Measurements from ENCODE around the gene STPG1. TPM values are rescaled to one million over a fixed set of nuclear protein-coding genes. Genes with fewer than 3 reads are reported as not detected.

STPG1 gene
- total RNA-seq, 6 donors from 2014 or later = 5.5 to 20.1 (median 8.2) TPM

GRCh38 chr1:24386241-24386640 lies 27.3 kb downstream of the STPG1 start:
- WGBS, 2 donors = 76 to 81% methylated on average over 8 to 9 of the region's 9 CpGs
- peak in 1 of 2 donors; percentile 63 for DNase-seq
- peak overlapping the region in 2 of 4 donors; percentile 16 to 79 for H3K27ac ChIP-seq
- no peaks in the 10 kb centered on the region for H3K27me3 ChIP-seq
- peaks cover 0 to 8% (median 0%) of the 10 kb centered on the region in 4 donors for H3K36me3 ChIP-seq
- TF ChIP-seq POLR2AphosphoS5 (IDR thresholded peaks at IDR 0.05) = no peak
- TF ChIP-seq EP300 (IDR thresholded peaks at IDR 0.05) = no peak
- TF ChIP-seq, protein P1, sequence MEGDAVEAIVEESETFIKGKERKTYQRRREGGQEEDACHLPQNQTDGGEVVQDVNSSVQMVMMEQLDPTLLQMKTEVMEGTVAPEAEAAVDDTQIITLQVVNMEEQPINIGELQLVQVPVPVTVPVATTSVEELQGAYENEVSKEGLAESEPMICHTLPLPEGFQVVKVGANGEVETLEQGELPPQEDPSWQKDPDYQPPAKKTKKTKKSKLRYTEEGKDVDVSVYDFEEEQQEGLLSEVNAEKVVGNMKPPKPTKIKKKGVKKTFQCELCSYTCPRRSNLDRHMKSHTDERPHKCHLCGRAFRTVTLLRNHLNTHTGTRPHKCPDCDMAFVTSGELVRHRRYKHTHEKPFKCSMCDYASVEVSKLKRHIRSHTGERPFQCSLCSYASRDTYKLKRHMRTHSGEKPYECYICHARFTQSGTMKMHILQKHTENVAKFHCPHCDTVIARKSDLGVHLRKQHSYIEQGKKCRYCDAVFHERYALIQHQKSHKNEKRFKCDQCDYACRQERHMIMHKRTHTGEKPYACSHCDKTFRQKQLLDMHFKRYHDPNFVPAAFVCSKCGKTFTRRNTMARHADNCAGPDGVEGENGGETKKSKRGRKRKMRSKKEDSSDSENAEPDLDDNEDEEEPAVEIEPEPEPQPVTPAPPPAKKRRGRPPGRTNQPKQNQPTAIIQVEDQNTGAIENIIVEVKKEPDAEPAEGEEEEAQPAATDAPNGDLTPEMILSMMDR (IDR thresholded peaks at IDR 0.05) = no peak
- no peak for TF ChIP-seq POLR2A (IDR thresholded peaks at IDR 0.05)
- peaks cover 34 to 56% (median 37%) of the 10 kb centered on the region in 4 donors for H3K4me1 ChIP-seq
- no peaks in the 10 kb centered on the region for H3K9me3 ChIP-seq
- H3K4me3 ChIP-seq = no peak overlapping the region
- ATAC-seq (ENCODE audit: low FRiP score in 2 of 2) = peak in 1 of 2 donors; percentile 32

- Histone ChIP-seq H3K4me3 (no peak overlapping the region), H3K27me3 (no peaks in the 10 kb centered on the region), H3K27ac (peak overlapping the region; percentile 37 to 81 (median 76)), H3K9me3 (no peaks in the 10 kb centered on the region), H3K4me1 (peaks cover 29 to 49% (median 34%) of the 10 kb centered on the region in 4 donors), H3K36me3 (peaks cover 0 to 10% (median 0%) of the 10 kb centered on the region in 4 donors)
- TF ChIP-seq POLR2A (IDR thresholded peaks at IDR 0.05) = no peak
- TF ChIP-seq, protein P1 (IDR thresholded peaks at IDR 0.05) = peak in 4 of 6 experiments; percentile 8 to 41 (median 25)
- 86 to 90% methylated on average over 12 of the region's 12 CpGs for WGBS, 2 donors
- no peak for DNase-seq
- no peak for ATAC-seq (ENCODE audit: low FRiP score in 2 of 2)
Observed at GRCh38 chr1:24385160-24385940, 28.2 kb downstream of the STPG1 start.

DNA sequence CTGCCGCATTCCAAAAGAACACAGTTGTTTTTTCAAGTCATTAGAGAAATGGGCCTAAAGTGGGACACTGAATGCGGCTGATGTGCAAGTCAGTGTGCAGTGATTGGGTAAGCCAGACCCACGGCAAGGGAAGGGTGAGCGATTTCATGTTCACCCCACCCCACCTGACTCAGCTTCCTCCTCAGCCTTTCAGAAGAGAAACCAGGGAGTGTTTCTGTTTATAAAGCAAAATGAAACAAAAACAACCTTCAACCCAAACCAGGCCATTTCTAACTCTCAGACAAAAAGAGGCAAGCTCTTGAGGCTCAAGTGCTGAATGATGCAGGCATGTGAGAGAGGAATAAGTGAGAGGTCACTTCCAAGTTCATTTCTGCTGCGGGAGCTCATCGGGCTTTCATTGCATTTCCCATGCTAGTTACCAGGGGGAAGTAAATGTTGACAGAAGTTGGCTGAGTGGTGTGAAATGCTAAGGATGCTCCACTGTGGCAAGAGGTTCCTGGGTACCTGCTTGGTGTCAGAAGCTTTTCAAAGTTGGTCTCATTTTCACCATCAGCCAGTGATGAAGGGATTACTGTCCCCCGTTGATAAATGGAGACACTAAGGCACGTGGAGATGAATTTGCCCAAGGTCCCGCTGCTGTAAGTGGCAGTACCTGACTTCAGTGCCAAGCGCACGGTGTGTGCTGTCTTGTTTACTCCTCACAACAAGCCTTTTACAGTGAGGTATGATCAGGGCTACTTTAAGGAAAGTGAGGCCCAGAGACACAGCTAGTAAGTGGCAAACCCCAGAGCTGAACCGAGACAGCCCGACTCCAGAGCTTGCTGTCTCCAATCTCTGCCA lies 29.1 kb downstream of the STPG1 start:
- H3K27me3 ChIP-seq = no peaks in the 10 kb centered on the region
- peak in 1 of 4 donors; percentile 12 for TF ChIP-seq EP300 (IDR thresholded peaks at IDR 0.05)
- peak in 1 of 2 donors; percentile 66 for TF ChIP-seq POLR2AphosphoS5 (IDR thresholded peaks at IDR 0.05)
- no peak for TF ChIP-seq POLR2A (IDR thresholded peaks at IDR 0.05)
- TF ChIP-seq, protein P1 (IDR thresholded peaks at IDR 0.05) = no peak
- DNase-seq = peak in 1 of 2 donors; percentile 69
- 63 to 65% methylated on average over 11 to 13 of the region's 13 CpGs for WGBS, 2 donors
- no peaks in the 10 kb centered on the region for H3K9me3 ChIP-seq
- ATAC-seq (ENCODE audit: low FRiP score in 2 of 2) = peak; percentile 63 to 78
- peak overlapping the region in 1 of 4 donors; percentile 7 for H3K4me3 ChIP-seq
- peaks cover 27 to 49% (median 34%) of the 10 kb centered on the region in 4 donors for H3K4me1 ChIP-seq
- H3K27ac ChIP-seq = peak overlapping the region; percentile 37 to 81 (median 76)
- H3K36me3 ChIP-seq = peaks cover 0 to 15% (median 0%) of the 10 kb centered on the region in 4 donors

DNA sequence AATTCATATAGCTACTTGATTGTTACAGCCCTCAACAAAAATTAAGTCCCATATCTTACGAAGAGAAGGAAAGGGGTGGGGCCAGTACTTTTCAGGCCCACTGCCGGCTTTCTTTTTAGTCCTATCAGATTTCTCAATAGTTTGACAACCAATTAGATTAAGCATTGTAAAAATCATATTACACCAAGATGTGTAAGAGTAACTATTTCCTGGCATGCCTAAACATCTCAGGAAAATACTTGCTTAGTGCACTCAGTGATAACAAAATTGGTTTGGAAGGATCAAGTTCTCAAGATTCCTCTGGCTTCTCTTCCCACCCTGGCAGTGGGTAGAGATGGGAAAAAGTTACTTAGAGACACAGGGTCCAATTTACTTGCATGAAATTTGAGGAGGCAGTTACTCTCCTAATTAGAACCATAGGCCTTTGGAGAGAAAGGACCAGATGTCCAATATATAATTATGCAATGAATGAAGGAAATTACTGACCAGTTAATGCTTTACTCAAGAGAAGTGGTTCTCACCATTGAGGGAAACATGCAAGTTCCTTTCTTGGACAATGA lies 30.1 kb downstream of the STPG1 start:
- WGBS, 2 donors = 79 to 80% methylated on average over 2 of the region's 2 CpGs
- TF ChIP-seq EP300 (IDR thresholded peaks at IDR 0.05) (no peak), POLR2AphosphoS5 (IDR thresholded peaks at IDR 0.05) (no peak)
- TF ChIP-seq, protein P1 (IDR thresholded peaks at IDR 0.05) = no peak
- Histone ChIP-seq H3K27ac (peak overlapping the region in 3 of 4 donors; percentile 37 to 81 (median 79)), H3K4me1 (peaks cover 27 to 40% (median 34%) of the 10 kb centered on the region in 4 donors), H3K4me3 (no peak overlapping the region), H3K36me3 (peaks cover 0 to 24% (median 0%) of the 10 kb centered on the region in 4 donors), H3K9me3 (no peaks in the 10 kb centered on the region), H3K27me3 (no peaks in the 10 kb centered on the region)
- ATAC-seq (ENCODE audit: low FRiP score in 2 of 2) = no peak
- DNase-seq = no peak

All from upper lobe of left lung (tissue), 6 donors.